Gastrocnemius medialis (tissue), 4 donors: ENCODE data around the gene VAMP7.

Experiments
- CTCF ChIP-seq, 5 experiments: fragments of 450-650 bp in 3 of 5; fragments of 200-600 bp in 2 of 5; sonication (generic) in 2 of 5; IDR thresholded peaks in 4 of 5; conservative IDR thresholded peaks in 1 of 5; 1 replicate in 4 of 5; 2 replicates in 1 of 5; pipeline ENCODE4 v1.5.1; 2016 to 2019; ENCODE audit warnings: antibody characterized with exemption in 5 of 5, mild to moderate bottlenecking in 3 of 5, moderate library complexity in 3 of 5
- POLR2A ChIP-seq, 2 donors: fragments of 450-650 bp; IDR thresholded peaks; one replicate each; pipeline ENCODE4 v1.6.1; 2017; ENCODE audit warnings: antibody characterized with exemption in 2 of 2, mild to moderate bottlenecking in 2 of 2, moderate library complexity in 2 of 2

- no peak for TF ChIP-seq CTCF (IDR thresholded peaks at IDR 0.05 in 4 of 5, conservative IDR thresholded peaks at IDR 0.05 in 1 of 5)
- no peak for TF ChIP-seq POLR2A (IDR thresholded peaks at IDR 0.05)
Observed at GRCh38 chrX:155857561-155857960, 23.6 kb upstream of the VAMP7 start.
